ENCODE results near the gene MYCBPAP.
"Not testable (repeated sequence)": the region's sequence is repeated elsewhere in the genome, so short reads cannot be mapped to it uniquely, and the experiment has no call there.

- not testable (repeated sequence) for TF ChIP-seq POLR2A, CTCF (IDR thresholded peaks at IDR 0.05)
Observed at GRCh38 chr17:50472761-50473161, 35.5 kb upstream of the MYCBPAP start.

Data from thyroid gland (tissue), 4 donors.